Peyer's patch (tissue), 4 donors: ENCODE results near the gene RAPGEF1. TPM values are rescaled to one million over a fixed set of nuclear protein-coding genes. Genes with fewer than 3 reads are reported as not detected.

Source experiments
- DNase-seq, 3 donors: peaks; one replicate each; pipeline ENCODE4 v3.0.0-alpha.2; 2017 to 2019
- H3K27ac ChIP-seq, 4 donors: fragments of 200-600 bp; sonication (generic); one replicate each; pipeline ENCODE4 v1.5.1; 2016 to 2019
- H3K27me3 ChIP-seq, 2 donors: fragments of 200-600 bp; sonication (generic); one replicate each; pipeline ENCODE4 v1.5.1; 2019
- H3K36me3 ChIP-seq, 3 donors: fragments of 200-600 bp; sonication (generic); one replicate each; pipeline ENCODE4 v1.5.1; 2016 to 2019
- H3K4me1 ChIP-seq, 4 donors: fragments of 200-600 bp; sonication (generic); one replicate each; pipeline ENCODE4 v1.5.1; 2016 to 2019
- H3K4me3 ChIP-seq, 4 donors: fragments of 200-600 bp; sonication (generic); 1 replicate in 3 of 4; 2 replicates in 1 of 4; pipeline ENCODE4 v1.5.1; 2016 to 2019; ENCODE audit warnings: mild to moderate bottlenecking in 1 of 4
- H3K9me3 ChIP-seq, 4 donors: fragments of 200-600 bp; sonication (generic); one replicate each; pipeline ENCODE4 v1.5.1; 2016 to 2019; ENCODE audit warnings: mild to moderate bottlenecking in 1 of 4
- CTCF ChIP-seq, 6 experiments: fragments of 450-650 bp in 4 of 6; fragments of 200-600 bp in 2 of 6; sonication (generic) in 1 of 6; IDR thresholded peaks; one replicate each; pipeline ENCODE4 v1.5.1; 2017 to 2019; ENCODE audit warnings: antibody characterized with exemption in 6 of 6, mild to moderate bottlenecking in 3 of 6, moderate library complexity in 1 of 6
- POLR2A ChIP-seq, 2 donors: fragments of 450-650 bp; IDR thresholded peaks; one replicate each; pipeline ENCODE4 v1.5.1; 2017; ENCODE audit warnings: antibody characterized with exemption in 2 of 2, mild to moderate bottlenecking in 2 of 2, moderate library complexity in 2 of 2
- total RNA-seq, 4 donors: library from RNA; depleted of rRNA; stranded (reverse); fragments of >200 nt; gene quantifications; one replicate each; pipeline ENCODE4 v1.1.0, GENCODE V29; 2016

RAPGEF1 gene
- total RNA-seq, 4 donors from 2014 or later: 51.7 to 182 (median 70.7) TPM

GRCh38 chr9:131639769-131640437 lies 100.0 kb downstream of the RAPGEF1 start:
- H3K4me1 ChIP-seq: peaks cover 0 to 36% (median 1%) of the 10 kb centered on the region in 4 donors
- H3K27ac ChIP-seq: no peak overlapping the region
- peaks cover 0 to 35% (median 0%) of the 10 kb centered on the region in 3 donors for H3K36me3 ChIP-seq
- no peak for TF ChIP-seq POLR2A (IDR thresholded peaks at IDR 0.05)
- TF ChIP-seq CTCF (IDR thresholded peaks at IDR 0.05): no peak
- H3K27me3 ChIP-seq: no peaks in the 10 kb centered on the region
- no peak overlapping the region for H3K4me3 ChIP-seq
- H3K9me3 ChIP-seq: no peaks in the 10 kb centered on the region
- DNase-seq: no peak

DNA sequence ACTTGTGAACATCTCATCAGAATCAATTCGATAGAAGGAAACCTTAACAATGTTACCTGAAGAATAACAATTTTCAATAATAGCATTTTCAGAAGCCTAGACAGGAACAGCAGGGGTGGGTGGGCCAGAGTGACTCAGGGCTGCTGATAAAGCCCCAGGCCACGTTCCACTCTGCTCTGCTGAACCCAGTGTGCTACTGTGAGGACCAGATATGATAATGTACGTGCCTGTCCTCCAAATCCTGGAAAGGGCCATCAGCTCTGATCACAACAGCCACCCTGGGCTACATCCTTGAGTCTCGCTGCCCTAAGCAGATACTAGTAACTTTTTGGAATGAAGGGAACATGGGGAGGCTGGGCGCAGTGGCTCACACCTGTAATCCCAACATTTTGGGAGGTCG lies 103.3 kb downstream of the RAPGEF1 start:
- no peaks in the 10 kb centered on the region for H3K9me3 ChIP-seq

DNA sequence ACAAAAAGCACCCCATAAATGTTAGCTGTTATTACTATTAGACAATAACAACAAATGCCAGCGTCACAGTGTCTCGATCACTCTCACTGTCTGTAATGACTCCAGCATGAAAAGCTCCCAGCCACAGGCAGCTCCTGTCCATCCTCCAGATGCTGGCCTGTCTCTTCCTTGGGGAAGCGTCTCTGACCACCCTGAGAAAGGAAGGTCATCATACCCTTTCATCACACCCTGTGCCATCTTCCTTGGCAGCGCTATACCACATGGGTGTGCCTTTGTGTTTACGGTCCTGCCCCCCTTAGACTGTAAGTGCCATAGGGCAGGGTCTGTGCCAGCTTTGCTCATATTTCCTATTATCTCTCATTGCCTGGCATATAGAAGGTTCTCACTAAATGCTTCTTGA lies 104.0 kb downstream of the RAPGEF1 start:
- peak overlapping the region; percentile 61 to 94 (median 77) for H3K27ac ChIP-seq
- no peak overlapping the region for H3K4me3 ChIP-seq
- DNase-seq: no peak
- TF ChIP-seq POLR2A (IDR thresholded peaks at IDR 0.05) (no peak), CTCF (IDR thresholded peaks at IDR 0.05) (no peak)
- no peaks in the 10 kb centered on the region for H3K27me3 ChIP-seq
- H3K36me3 ChIP-seq: peaks cover 0 to 34% (median 0%) of the 10 kb centered on the region in 3 donors
- H3K4me1 ChIP-seq: peaks cover 0 to 20% (median 3%) of the 10 kb centered on the region in 4 donors
- no peaks in the 10 kb centered on the region for H3K9me3 ChIP-seq

More for the DNA sequence above, 103.3 kb downstream of the RAPGEF1 start:
- DNase-seq: no peak
- Histone ChIP-seq H3K36me3 (peaks cover 0 to 34% (median 0%) of the 10 kb centered on the region in 3 donors), H3K27ac (peak overlapping the region in 3 of 4 donors; percentile 53 to 81 (median 73)), H3K4me3 (no peak overlapping the region), H3K27me3 (no peaks in the 10 kb centered on the region), H3K4me1 (peaks cover 0 to 27% (median 1%) of the 10 kb centered on the region in 4 donors)
- TF ChIP-seq POLR2A (IDR thresholded peaks at IDR 0.05): no peak
- no peak for TF ChIP-seq CTCF (IDR thresholded peaks at IDR 0.05)

GRCh38 chr9:131635285-131635684 lies 104.6 kb downstream of the RAPGEF1 start:
- TF ChIP-seq POLR2A (IDR thresholded peaks at IDR 0.05) (peak; percentile 16 to 56), CTCF (IDR thresholded peaks at IDR 0.05) (peak in 3 of 6 experiments; percentile 20 to 41 (median 36))
- DNase-seq: peak; percentile 69 to 95 (median 84)
- H3K4me3 ChIP-seq: no peak overlapping the region
- peak overlapping the region; percentile 61 to 94 (median 77) for H3K27ac ChIP-seq
- peaks cover 0 to 34% (median 0%) of the 10 kb centered on the region in 3 donors for H3K36me3 ChIP-seq
- H3K4me1 ChIP-seq: peaks cover 3 to 16% (median 4%) of the 10 kb centered on the region in 4 donors
- no peaks in the 10 kb centered on the region for H3K27me3 ChIP-seq
- H3K9me3 ChIP-seq: no peaks in the 10 kb centered on the region

- TF ChIP-seq CTCF (IDR thresholded peaks at IDR 0.05) (no peak), POLR2A (IDR thresholded peaks at IDR 0.05) (no peak)
- Histone ChIP-seq H3K27ac (no peak overlapping the region), H3K27me3 (no peaks in the 10 kb centered on the region), H3K4me1 (peaks cover 3 to 23% (median 10%) of the 10 kb centered on the region in 4 donors), H3K36me3 (peaks cover 0 to 30% (median 0%) of the 10 kb centered on the region in 3 donors), H3K4me3 (no peak overlapping the region), H3K9me3 (no peaks in the 10 kb centered on the region)
- DNase-seq: no peak
These were observed 106.3 kb downstream of the RAPGEF1 start for GRCh38 chr9:131633491-131634031.
